OCI-LY1 (cell line): Measurements from ENCODE around the gene DCBLD2.

Source experiments
- CTCF ChIP-seq: fragments of 200-600 bp; sonication (generic), shearing (Covaris generic); IDR thresholded peaks from 2 replicates; pipeline ENCODE4 v1.5.1; 2017; ENCODE audit warnings: mild to moderate bottlenecking, antibody characterized with exemption, low read length, moderate library complexity, mixed read lengths
- EZH2 ChIP-seq: fragments of 200-600 bp; sonication (generic), shearing (Covaris generic); IDR thresholded peaks from 2 replicates; pipeline ENCODE4 v1.8.0; 2017; ENCODE audit warnings: borderline replicate concordance, mixed run types, mild to moderate bottlenecking, antibody characterized with exemption, low read length, moderate library complexity, mixed read lengths

GRCh38 chr3:98780343-98780742 lies 121.2 kb downstream of the DCBLD2 start:
- TF ChIP-seq CTCF (no peak), EZH2 (no peak)
